HepG2 (cell line): ENCODE results near the gene PARP6. TPM values are rescaled to one million over a fixed set of nuclear protein-coding genes. Genes with fewer than 3 reads are reported as not detected.
A peak's percentile ranks its signal among the peaks of the same experiment; 100 is the strongest.

ENCODE experiments used
- ATAC-seq: fragments of 200-7000 bp; cut with Tn5 transposase; 3 replicates; pipeline ENCODE4 v1.9.1; 2020; ENCODE audit warnings: mild to moderate bottlenecking, moderate library complexity
- BruUV-seq: library from RNA; stranded (reverse); fragments of 400-500 nt; replicated peaks from 2 replicates; lab custom pipeline; 2021; lab: Mats Ljungman, UMichigan
- CTCF ChIA-PET: fragments of 300-600 bp; formaldehyde crosslinking; extraction: SDS; loops from one replicate; lab custom pipeline; 2021; ENCODE audit warnings: low total read pairs, inconsistent platforms, low intra/inter-chr PET ratio; lab: Yijun Ruan, JAX
- POLR2A ChIA-PET: fragments of 350-600 bp; sonication (Branson Sonifier 250); formaldehyde crosslinking; loops from one replicate; lab custom pipeline; 2020; ENCODE audit warnings: antibody characterized with exemption, inconsistent platforms; lab: Yijun Ruan, JAX
- DNase-seq: peaks from one replicate; pipeline ENCODE4 v3.0.0-alpha.2; 2015; ENCODE audit warnings: low spot score
- FAIRE-seq: peaks from 3 replicates; lab custom pipeline; 2011; peaks lifted over from hg19 to GRCh38; lab: Jason Lieb, UNC
- H2AFZ ChIP-seq: one replicate; pipeline ENCODE4 v1.6.1; 2011; ENCODE audit warnings: low read length, inconsistent platforms
- H3K27ac ChIP-seq: fragments of 300-600 bp; 3 replicates; pipeline ENCODE4 v1.8.0; 2011; ENCODE audit warnings: mixed run types, mild to moderate bottlenecking, mixed read lengths, low read length, inconsistent platforms; ENCODE audit not compliant: insufficient read depth; ENCODE audit errors: extremely low read length
- H3K27me3 ChIP-seq, 2 experiments: fragments of 200-600 bp in 1 of 2; 2 replicates in 1 of 2; 3 replicates in 1 of 2; pipeline versions ENCODE4 v1.6.0 to v1.8.0; 2011; ENCODE audit warnings: low read length in 2 of 2, mild to moderate bottlenecking in 2 of 2, moderate library complexity in 2 of 2, inconsistent platforms in 1 of 2; ENCODE audit not compliant: insufficient read depth in 2 of 2, control insufficient read depth in 1 of 2
- H3K36me3 ChIP-seq, 2 experiments: fragments of 200-600 bp in 1 of 2; replicated peaks in 1 of 2; 2 replicates in 1 of 2; 3 replicates in 1 of 2; pipeline versions ENCODE4 v1.5.1 to v1.8.0; 2011; ENCODE audit warnings: low read length in 2 of 2, inconsistent platforms in 1 of 2; ENCODE audit not compliant: insufficient read depth in 2 of 2, control insufficient read depth in 1 of 2
- H3K4me1 ChIP-seq: 2 replicates; pipeline ENCODE4 v1.5.1; 2012; ENCODE audit warnings: low read length, inconsistent platforms; ENCODE audit not compliant: insufficient read depth
- H3K4me2 ChIP-seq: 2 replicates; pipeline ENCODE4 v1.6.0; 2011; ENCODE audit warnings: low read depth, low read length, inconsistent platforms
- H3K4me3 ChIP-seq, 3 experiments: fragments of 200-600 bp in 1 of 3; sonication (generic), shearing (Covaris generic) in 1 of 3; replicated peaks in 1 of 3; 2 replicates each; pipeline ENCODE4 v1.5.1; 2011 to 2016; ENCODE audit warnings: low read length in 3 of 3, inconsistent platforms in 2 of 3, low read depth in 2 of 3, mild to moderate bottlenecking in 2 of 3, control low read depth in 1 of 3, mixed read lengths in 1 of 3; ENCODE audit not compliant: insufficient read depth in 1 of 3
- H3K79me2 ChIP-seq: one replicate; pipeline ENCODE4 v1.6.1; 2011; ENCODE audit warnings: low read length, inconsistent platforms; ENCODE audit not compliant: insufficient read depth
- H3K9ac ChIP-seq: 2 replicates; pipeline ENCODE4 v1.6.0; 2011; ENCODE audit warnings: mild to moderate bottlenecking, low read depth, low read length, inconsistent platforms; ENCODE audit not compliant: insufficient read depth
- H3K9me3 ChIP-seq: 2 replicates; pipeline ENCODE4 v1.5.1; 2012; ENCODE audit warnings: mild to moderate bottlenecking, low read length
- H4K20me1 ChIP-seq: 2 replicates; pipeline ENCODE4 v1.6.0; 2011; ENCODE audit warnings: inconsistent platforms, mild to moderate bottlenecking, low read length, moderate library complexity; ENCODE audit not compliant: insufficient read depth
- FOXA1 ChIP-seq, 2 experiments: fragments of 450-650 bp in 1 of 2; sonication (generic) in 1 of 2; formaldehyde crosslinking in 1 of 2; IDR thresholded peaks; 2 replicates each; pipeline versions ENCODE4 v1.4.0 to v1.6.1; 2016 to 2020; ENCODE audit warnings: missing genetic modification reagents in 1 of 2
- MBNL3 ChIP-seq: fragments of 250-450 bp; sonication (Bioruptor Pico); conservative IDR thresholded peaks from 2 replicates; pipeline ENCODE4 v1.8.0; 2022; ENCODE audit warnings: mild to moderate bottlenecking, inconsistent platforms
- RAD21 ChIP-seq: fragments of 450-650 bp; formaldehyde crosslinking; IDR thresholded peaks from 2 replicates; pipeline ENCODE4 v1.5.0; 2020; ENCODE audit warnings: mild to moderate bottlenecking
- SMC3 ChIP-seq: IDR thresholded peaks from 2 replicates; pipeline ENCODE4 v1.6.1; 2011; ENCODE audit warnings: low read length, improper control_type of control experiment
- STAG1 ChIP-seq: sonication (generic); formaldehyde crosslinking; IDR thresholded peaks from 2 replicates; pipeline ENCODE4 v1.4.0; 2020; ENCODE audit warnings: missing genetic modification reagents
- WGBS: methylation state at CpG from one replicate; pipeline ENCODE4 v1.1.6; 2017; ENCODE audit warnings: low lambda C conversion rate; 5-methylcytosine and 5-hydroxymethylcytosine counted together
- in situ Hi-C: cut with HindIII; loops from 2 replicates; pipeline ENCODE4 v1.10.0; 2017; ENCODE audit warnings: low pct_unique_long_range_greater_than_20kb; ENCODE audit not compliant: extremely low pct_ligation_motif_present
- intact Hi-C: fragments of 100-400 bp; cut with micrococcal nuclease; formaldehyde crosslinking; loops from one replicate; pipeline ENCODE4 v1.10.0; 2022; ENCODE audit not compliant: unreplicated experiment
- polyA plus RNA-seq, 8 experiments: library from polyadenylated mRNA; depleted of rRNA in 3 of 8; stranded (reverse) in 7 of 8; unstranded in 1 of 8; fragments of >200 nt; fragmentation: Illumina TruSeq in 4 of 8; extraction: Trizol in 4 of 8; gene quantifications; 2 replicates each; pipeline versions ENCODE4 v1.2.1 to v1.2.3, GENCODE V29; 2011 to 2016; ENCODE audit warnings: low read depth in 4 of 8, missing spikeins in 1 of 8, mixed read lengths in 1 of 8; ENCODE audit not compliant: insufficient read depth in 1 of 8
- total RNA-seq, 5 experiments: library from RNA; depleted of rRNA; stranded (reverse); fragments of >200 nt; fragmentation: Illumina TruSeq; extraction: Trizol; gene quantifications; 2 replicates each; pipeline ENCODE4 v1.2.3, GENCODE V29; 2016; ENCODE audit warnings: low read depth in 1 of 5
- TF ChIP-seq, protein P1 (sequence below): sonication (generic); formaldehyde crosslinking; IDR thresholded peaks from 2 replicates; pipeline ENCODE4 v1.5.0; 2020; ENCODE audit warnings: mild to moderate bottlenecking, missing genetic modification reagents, moderate library complexity

The PARP6 gene
- total and polyA plus RNA-seq, 2 of the 13 experiments (the other 11 are each of a cell fraction or from before 2014, with no cell fraction given), result 0.22 to 0.87 TPM

GRCh38 chr15:72285927-72286516 is 13.7 kb upstream of the PARP6 start:
- ChIA-PET CTCF (interaction anchor here (2.9 kb wide), 1 partner anchor 86 kb away, joined by 35 read pairs; no protein-coding TSS in a partner anchor), POLR2A (no interaction called here)
- no peak overlapping the region for H3K9ac ChIP-seq
- H3K27ac ChIP-seq, result no peak overlapping the region
- no TSS peak for BruUV-seq
- no peaks in the 10 kb centered on the region for H3K79me2 ChIP-seq
- in situ Hi-C loops (loop anchor here (5.0 kb wide), 1 partner anchor 84 kb away; no protein-coding TSS in a partner anchor), intact Hi-C loops (loop anchor here (1.0 to 2.0 kb wide), 2 partner anchors 55 to 87 kb away; partner anchors contain the start of gene PKM)
- H3K27me3 ChIP-seq, result no peaks in the 10 kb centered on the region
- H3K36me3 ChIP-seq, result no peaks in the 10 kb centered on the region
- TF ChIP-seq SMC3 (peak; percentile 63), FOXA1 (IDR thresholded peaks at IDR 0.05) (no peak), FOXA1 (CRISPR knock-in tag; IDR thresholded peaks at IDR 0.05) (no peak), RAD21 (CRISPR knock-in tag) (peak; percentile 30; the same call in 1 of the 2 replicates), STAG1 (CRISPR knock-in tag) (peak; percentile 64), MBNL3 (CRISPR knock-in tag) (no peak)
- TF ChIP-seq, protein P1, sequence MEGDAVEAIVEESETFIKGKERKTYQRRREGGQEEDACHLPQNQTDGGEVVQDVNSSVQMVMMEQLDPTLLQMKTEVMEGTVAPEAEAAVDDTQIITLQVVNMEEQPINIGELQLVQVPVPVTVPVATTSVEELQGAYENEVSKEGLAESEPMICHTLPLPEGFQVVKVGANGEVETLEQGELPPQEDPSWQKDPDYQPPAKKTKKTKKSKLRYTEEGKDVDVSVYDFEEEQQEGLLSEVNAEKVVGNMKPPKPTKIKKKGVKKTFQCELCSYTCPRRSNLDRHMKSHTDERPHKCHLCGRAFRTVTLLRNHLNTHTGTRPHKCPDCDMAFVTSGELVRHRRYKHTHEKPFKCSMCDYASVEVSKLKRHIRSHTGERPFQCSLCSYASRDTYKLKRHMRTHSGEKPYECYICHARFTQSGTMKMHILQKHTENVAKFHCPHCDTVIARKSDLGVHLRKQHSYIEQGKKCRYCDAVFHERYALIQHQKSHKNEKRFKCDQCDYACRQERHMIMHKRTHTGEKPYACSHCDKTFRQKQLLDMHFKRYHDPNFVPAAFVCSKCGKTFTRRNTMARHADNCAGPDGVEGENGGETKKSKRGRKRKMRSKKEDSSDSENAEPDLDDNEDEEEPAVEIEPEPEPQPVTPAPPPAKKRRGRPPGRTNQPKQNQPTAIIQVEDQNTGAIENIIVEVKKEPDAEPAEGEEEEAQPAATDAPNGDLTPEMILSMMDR (CRISPR knock-in tag), result peak; percentile 61
- H2AFZ ChIP-seq, result no peak overlapping the region
- peak; percentile 8 for FAIRE-seq
- no peak overlapping the region for H3K4me2 ChIP-seq
- H4K20me1 ChIP-seq, result no peaks in the 10 kb centered on the region
- 61% methylated on average over 10 of the region's 10 CpGs for WGBS
- peak; percentile 77 for ATAC-seq
- H3K4me1 ChIP-seq, result peaks cover 21% of the 10 kb centered on the region
- peak; percentile 28 for DNase-seq
- H3K4me3 ChIP-seq, result no peak overlapping the region
- no peaks in the 10 kb centered on the region for H3K9me3 ChIP-seq
